K562 (cell line): ENCODE results near the gene PPIL6. TPM values are rescaled to one million over a fixed set of nuclear protein-coding genes. Genes with fewer than 3 reads are reported as not detected.

Source experiments
- FOXJ2 ChIP-seq: fragments of 200-800 bp; sonication (Bioruptor generic); IDR thresholded peaks from 2 replicates; pipeline ENCODE4 v1.6.1; 2016; ENCODE audit warnings: missing genetic modification characterization, missing compliant biosample characterization
- GABPB1 ChIP-seq: sonication (generic); formaldehyde crosslinking; IDR thresholded peaks from 2 replicates; pipeline ENCODE4 v1.8.0; 2022; ENCODE audit warnings: mild to moderate bottlenecking, missing genetic modification reagents
- ILF3 ChIP-seq: fragments of 450-650 bp; IDR thresholded peaks from 2 replicates; pipeline ENCODE4 v1.6.1; 2018; ENCODE audit warnings: antibody characterized with exemption, mild to moderate bottlenecking, moderate library complexity, borderline replicate concordance
- MYBL2 ChIP-seq, 2 experiments: fragments of 450-650 bp in 1 of 2; sonication (generic) in 1 of 2; formaldehyde crosslinking in 1 of 2; IDR thresholded peaks; 2 replicates each; pipeline versions ENCODE4 v1.6.1 to v1.8.1; 2017 to 2022; ENCODE audit warnings: borderline replicate concordance in 1 of 2, inconsistent platforms in 1 of 2, low read depth in 1 of 2, mild to moderate bottlenecking in 1 of 2, missing genetic modification reagents in 1 of 2, moderate library complexity in 1 of 2
- RAD21 ChIP-seq, 2 experiments: fragments of 250-450 bp in 1 of 2; fragments of 450-650 bp in 1 of 2; sonication (Bioruptor Pico) in 1 of 2; formaldehyde crosslinking in 1 of 2; IDR thresholded peaks in 1 of 2; conservative IDR thresholded peaks in 1 of 2; 2 replicates each; pipeline versions ENCODE4 v1.4.0 to v1.8.0; 2020 to 2022; ENCODE audit warnings: mild to moderate bottlenecking in 2 of 2, moderate library complexity in 1 of 2
- SIX5 ChIP-seq, 2 experiments: IDR thresholded peaks; 2 replicates each; pipeline ENCODE4 v1.6.1; 2011; ENCODE audit warnings: low read length in 2 of 2, borderline replicate concordance in 1 of 2, low read depth in 1 of 2, mild to moderate bottlenecking in 1 of 2, moderate library complexity in 1 of 2; ENCODE audit not compliant: insufficient read depth in 1 of 2
- SRSF3 ChIP-seq: fragments of 200-400 bp; formaldehyde crosslinking; IDR thresholded peaks from 2 replicates; pipeline ENCODE4 v1.6.1; 2016; ENCODE audit warnings: mild to moderate bottlenecking, low read length, moderate library complexity; ENCODE audit not compliant: insufficient read depth
- TAF7 ChIP-seq: fragments of 450-650 bp; IDR thresholded peaks from 2 replicates; pipeline ENCODE4 v1.6.1; 2016; ENCODE audit warnings: missing genetic modification characterization, missing compliant biosample characterization
- TARDBP ChIP-seq: fragments of 450-650 bp; IDR thresholded peaks from 2 replicates; pipeline ENCODE4 v1.6.1; 2016
- TOE1 ChIP-seq, 2 experiments: fragments of 450-650 bp in 1 of 2; sonication (generic) in 1 of 2; formaldehyde crosslinking in 1 of 2; IDR thresholded peaks; 2 replicates each; pipeline versions ENCODE4 v1.7.1 to v1.8.0; 2016 to 2022; ENCODE audit warnings: borderline replicate concordance in 2 of 2, mild to moderate bottlenecking in 2 of 2, antibody characterized with exemption in 1 of 2, inconsistent platforms in 1 of 2, low read depth in 1 of 2, missing genetic modification reagents in 1 of 2, moderate library complexity in 1 of 2
- XRCC5 ChIP-seq: fragments of 200-400 bp; formaldehyde crosslinking; IDR thresholded peaks from 2 replicates; pipeline ENCODE4 v1.6.1; 2017; ENCODE audit warnings: low read depth, mild to moderate bottlenecking, low read length
- ZC3H11A ChIP-seq: IDR thresholded peaks from 2 replicates; pipeline ENCODE4 v1.6.1; 2012; ENCODE audit warnings: low read depth, low read length, improper control_type of control experiment
- ZFP36 ChIP-seq: fragments of 150-350 bp; IDR thresholded peaks from 2 replicates; pipeline ENCODE4 v1.6.1; 2018; ENCODE audit warnings: low read length, low read depth; ENCODE audit not compliant: partially characterized antibody
- ZNF717 ChIP-seq: fragments of 250-450 bp; sonication (Bioruptor Pico); IDR thresholded peaks from 2 replicates; pipeline ENCODE4 v1.5.0; 2021
- ZNF830 ChIP-seq: fragments of 250-450 bp; sonication (Bioruptor Pico); IDR thresholded peaks from 2 replicates; pipeline ENCODE4 v1.5.0; 2021; ENCODE audit warnings: mild to moderate bottlenecking
- polyA plus RNA-seq, 8 experiments: library from polyadenylated mRNA; depleted of rRNA in 4 of 8; stranded (reverse) in 5 of 8; unstranded in 3 of 8; fragments of >200 nt; fragmentation: Nextera tagmentation in 2 of 8; fragmentation: Illumina TruSeq in 1 of 8; extraction: Ambion mirVana in 2 of 8; extraction: Trizol in 1 of 8; gene quantifications; 2 replicates each; pipeline versions ENCODE4 v1.2.1 to v1.2.3, GENCODE V29; 2011 to 2014; ENCODE audit warnings: inconsistent platforms in 1 of 8, missing spikeins in 1 of 8
- total RNA-seq, 7 experiments: library from RNA; depleted of rRNA in 6 of 7; stranded (reverse); fragments of >200 nt in 6 of 7; fragmentation: Illumina TruSeq in 2 of 7; extraction: Trizol in 2 of 7; gene quantifications; 2 replicates each; pipeline versions ENCODE4 v1.2.1 to v1.2.3, GENCODE V29; 2011 to 2021; ENCODE audit warnings: low replicate concordance in 1 of 7
- TF ChIP-seq, protein P1 (sequence below): sonication (generic); formaldehyde crosslinking; IDR thresholded peaks from 2 replicates; pipeline ENCODE4 v1.8.0; 2022; ENCODE audit warnings: mild to moderate bottlenecking, missing genetic modification reagents
- TF ChIP-seq, protein P2 (sequence below): IDR thresholded peaks from 2 replicates; pipeline ENCODE4 v1.6.1; 2011; ENCODE audit warnings: borderline replicate concordance, low read depth, mild to moderate bottlenecking, moderate library complexity, low read length; ENCODE audit not compliant: insufficient read depth, poor library complexity, severe bottlenecking
- TF ChIP-seq, protein P3 (sequence below): fragments of 450-650 bp; IDR thresholded peaks from 2 replicates; pipeline ENCODE4 v1.6.1; 2016; ENCODE audit warnings: borderline replicate concordance

PPIL6 gene
- total and polyA plus RNA-seq, 9 of the 15 experiments (the other 6 are each of a cell fraction or from before 2014, with no cell fraction given), result 0.03 to 0.98 (median 0.41) TPM; not detected in 1

DNA sequence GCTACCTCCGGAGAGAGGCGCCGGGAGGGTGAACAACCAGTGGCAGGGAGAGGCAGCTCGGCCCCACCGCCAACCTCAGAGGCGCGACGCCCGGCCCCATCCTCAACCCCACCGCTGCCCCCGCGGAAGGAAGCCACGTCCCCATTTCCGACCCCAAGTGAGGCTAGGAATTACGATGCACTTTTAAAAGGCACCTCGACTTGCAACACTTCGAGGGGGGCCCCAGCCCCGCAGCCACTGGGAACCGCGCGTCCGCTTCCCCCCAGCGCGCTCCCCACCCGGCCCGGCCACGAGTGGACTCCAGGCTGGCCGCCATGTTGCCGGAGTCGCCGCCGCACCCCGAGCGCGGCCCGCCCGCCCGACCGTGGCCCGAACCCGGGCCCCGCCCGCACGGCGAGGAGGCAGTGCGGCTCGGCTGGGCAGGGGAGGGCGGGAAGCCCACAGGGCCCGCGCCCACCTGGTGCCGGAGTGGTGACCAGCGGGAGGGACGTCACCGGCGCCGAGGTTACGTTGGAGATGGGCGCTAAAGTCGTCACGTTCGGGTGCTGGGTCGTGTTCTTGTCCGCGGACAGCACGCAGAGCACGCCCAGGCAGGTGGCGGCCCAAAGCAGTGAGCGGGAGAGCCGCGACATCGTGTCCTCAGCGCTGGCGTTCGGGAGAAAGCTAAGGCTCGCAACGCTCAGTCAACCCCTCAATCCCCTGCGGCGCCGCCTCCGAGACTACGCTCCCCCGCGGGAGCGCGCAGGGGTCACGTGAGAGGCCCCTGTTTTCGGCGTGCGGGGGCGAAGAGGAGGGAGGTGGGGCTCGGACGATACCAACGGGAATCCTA lies 58.5 kb downstream of the PPIL6 start, which contains the start of gene CD164 (continued):
- TF ChIP-seq, protein P1, sequence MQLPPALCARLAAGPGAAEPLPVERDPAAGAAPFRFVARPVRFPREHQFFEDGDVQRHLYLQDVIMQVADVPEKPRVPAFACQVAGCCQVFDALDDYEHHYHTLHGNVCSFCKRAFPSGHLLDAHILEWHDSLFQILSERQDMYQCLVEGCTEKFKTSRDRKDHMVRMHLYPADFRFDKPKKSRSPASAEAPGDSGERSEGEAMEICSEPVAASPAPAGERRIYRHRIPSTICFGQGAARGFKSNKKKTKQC (CRISPR knock-in tag), result peak; percentile 61; the same call in 1 of the 2 replicates
- TF ChIP-seq ZFP36 (no peak), MYBL2 (IDR thresholded peaks at IDR 0.05; ENCODE audit: low read depth) (no peak), MYBL2 (CRISPR knock-in tag; IDR thresholded peaks at IDR 0.05; ENCODE audit: borderline replicate concordance) (no peak), ZC3H11A (no peak), RAD21 (CRISPR knock-in tag; conservative IDR thresholded peaks at IDR 0.05 in 1 of 2, IDR thresholded peaks at IDR 0.05 in 1 of 2) (no peak), GABPB1 (CRISPR knock-in tag) (no peak; the same call in none of the 2 replicates), TARDBP (0 out of 2 replicates have a peak, but pooled peaks have one; percentile 70), ZNF717 (no peak), ZNF830 (CRISPR knock-in tag) (0 out of 2 replicates have a peak, but pooled peaks have one; percentile 67), TOE1 (IDR thresholded peaks at IDR 0.05; ENCODE audit: borderline replicate concordance) (no peak; the same call in 1 of the 2 replicates), TOE1 (CRISPR knock-in tag; IDR thresholded peaks at IDR 0.05; ENCODE audit: borderline replicate concordance, low read depth) (peak; percentile 92; the same call in 1 of the 2 replicates), SIX5 (IDR thresholded peaks at IDR 0.05; ENCODE audit: borderline replicate concordance in 1 of 2, insufficient read depth in 1 of 2, low read depth in 1 of 2, low read length in 2 of 2) (no peak), XRCC5 (no peak), FOXJ2 (tag) (peak; percentile 64), SRSF3 (no peak), ILF3 (no peak), TAF7 (tag) (peak; percentile 90)
- TF ChIP-seq, protein P2, sequence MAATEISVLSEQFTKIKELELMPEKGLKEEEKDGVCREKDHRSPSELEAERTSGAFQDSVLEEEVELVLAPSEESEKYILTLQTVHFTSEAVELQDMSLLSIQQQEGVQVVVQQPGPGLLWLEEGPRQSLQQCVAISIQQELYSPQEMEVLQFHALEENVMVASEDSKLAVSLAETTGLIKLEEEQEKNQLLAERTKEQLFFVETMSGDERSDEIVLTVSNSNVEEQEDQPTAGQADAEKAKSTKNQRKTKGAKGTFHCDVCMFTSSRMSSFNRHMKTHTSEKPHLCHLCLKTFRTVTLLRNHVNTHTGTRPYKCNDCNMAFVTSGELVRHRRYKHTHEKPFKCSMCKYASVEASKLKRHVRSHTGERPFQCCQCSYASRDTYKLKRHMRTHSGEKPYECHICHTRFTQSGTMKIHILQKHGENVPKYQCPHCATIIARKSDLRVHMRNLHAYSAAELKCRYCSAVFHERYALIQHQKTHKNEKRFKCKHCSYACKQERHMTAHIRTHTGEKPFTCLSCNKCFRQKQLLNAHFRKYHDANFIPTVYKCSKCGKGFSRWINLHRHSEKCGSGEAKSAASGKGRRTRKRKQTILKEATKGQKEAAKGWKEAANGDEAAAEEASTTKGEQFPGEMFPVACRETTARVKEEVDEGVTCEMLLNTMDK, result no peak
- TF ChIP-seq, protein P3, sequence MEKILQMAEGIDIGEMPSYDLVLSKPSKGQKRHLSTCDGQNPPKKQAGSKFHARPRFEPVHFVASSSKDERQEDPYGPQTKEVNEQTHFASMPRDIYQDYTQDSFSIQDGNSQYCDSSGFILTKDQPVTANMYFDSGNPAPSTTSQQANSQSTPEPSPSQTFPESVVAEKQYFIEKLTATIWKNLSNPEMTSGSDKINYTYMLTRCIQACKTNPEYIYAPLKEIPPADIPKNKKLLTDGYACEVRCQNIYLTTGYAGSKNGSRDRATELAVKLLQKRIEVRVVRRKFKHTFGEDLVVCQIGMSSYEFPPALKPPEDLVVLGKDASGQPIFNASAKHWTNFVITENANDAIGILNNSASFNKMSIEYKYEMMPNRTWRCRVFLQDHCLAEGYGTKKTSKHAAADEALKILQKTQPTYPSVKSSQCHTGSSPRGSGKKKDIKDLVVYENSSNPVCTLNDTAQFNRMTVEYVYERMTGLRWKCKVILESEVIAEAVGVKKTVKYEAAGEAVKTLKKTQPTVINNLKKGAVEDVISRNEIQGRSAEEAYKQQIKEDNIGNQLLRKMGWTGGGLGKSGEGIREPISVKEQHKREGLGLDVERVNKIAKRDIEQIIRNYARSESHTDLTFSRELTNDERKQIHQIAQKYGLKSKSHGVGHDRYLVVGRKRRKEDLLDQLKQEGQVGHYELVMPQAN, result peak; percentile 61
